Measurements from ENCODE around the gene TPPP3. TPM values are rescaled to one million over a fixed set of nuclear protein-coding genes. Genes with fewer than 3 reads are reported as not detected.
"Not testable (repeated sequence)": the region's sequence is repeated elsewhere in the genome, so short reads cannot be mapped to it uniquely, and the experiment has no call there.

Gene TPPP3
- polyA plus RNA-seq, 6 donors from 2014 or later: not detected

DNA sequence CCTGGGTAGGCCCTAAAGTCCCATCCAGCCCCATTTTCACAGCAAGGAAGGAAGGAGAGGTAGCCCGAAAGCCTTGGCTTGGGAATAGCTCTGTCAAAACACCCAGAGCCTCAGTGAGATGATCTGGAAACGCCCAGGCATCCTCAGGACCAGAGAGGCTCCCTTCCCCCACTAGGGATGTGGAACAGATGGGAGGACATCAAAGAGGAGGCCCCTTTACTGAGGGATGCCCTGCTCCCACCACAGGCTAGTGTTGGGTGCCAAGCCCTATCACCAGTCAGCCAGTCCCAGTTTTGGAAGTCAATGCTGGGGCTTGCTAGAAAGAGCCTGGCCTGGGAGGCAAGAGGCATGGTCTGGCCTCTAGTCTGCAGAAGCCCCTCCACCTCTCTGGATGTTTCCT is 4.7 kb downstream of the TPPP3 start:
- H3K27ac Mint-ChIP-seq: peak overlapping the region in 1 of 6 donors; percentile 51
- no peak overlapping the region for H3K4me3 Mint-ChIP-seq
- H3K27me3 Mint-ChIP-seq: peaks cover 10 to 32% (median 19%) of the 10 kb centered on the region in 3 donors
- DNase-seq: no peak
- H3K36me3 Mint-ChIP-seq: no peaks in the 10 kb centered on the region
- ATAC-seq (ENCODE audit: low read depth in 2 of 2): no peak
- H3K9me3 Mint-ChIP-seq: no peaks in the 10 kb centered on the region
- H3K4me1 Mint-ChIP-seq: peaks cover 15 to 24% (median 21%) of the 10 kb centered on the region in 3 donors

DNA sequence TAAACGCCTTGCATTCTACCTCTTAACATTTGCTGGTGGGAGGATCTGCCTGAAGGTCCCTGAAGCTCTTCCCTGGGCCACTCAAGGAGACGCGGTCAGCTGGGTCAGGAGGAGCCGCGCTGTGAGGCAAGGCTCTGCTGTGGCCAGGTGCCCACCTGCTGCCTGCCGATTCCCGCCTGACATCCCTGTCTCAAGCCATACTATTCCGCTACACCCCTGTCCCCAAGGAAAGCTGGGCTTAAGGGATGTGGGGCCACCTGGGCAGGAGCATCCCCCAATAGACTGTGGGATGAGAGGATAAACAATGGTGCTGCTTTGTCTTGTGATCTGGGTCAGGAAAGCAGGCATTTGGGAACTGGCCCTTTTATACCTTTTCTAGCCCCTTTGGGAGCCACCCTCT is 5.1 kb downstream of the TPPP3 start:
- Mint-ChIP-seq H3K36me3 (no peaks in the 10 kb centered on the region), H3K9me3 (no peaks in the 10 kb centered on the region), H3K4me3 (no peak overlapping the region), H3K27ac (peak overlapping the region in 1 of 6 donors; percentile 51), H3K27me3 (peaks cover 10 to 29% (median 19%) of the 10 kb centered on the region in 3 donors), H3K4me1 (peaks cover 15 to 24% (median 19%) of the 10 kb centered on the region in 3 donors)
- no peak for ATAC-seq (ENCODE audit: low read depth in 2 of 2)
- DNase-seq: no peak

DNA sequence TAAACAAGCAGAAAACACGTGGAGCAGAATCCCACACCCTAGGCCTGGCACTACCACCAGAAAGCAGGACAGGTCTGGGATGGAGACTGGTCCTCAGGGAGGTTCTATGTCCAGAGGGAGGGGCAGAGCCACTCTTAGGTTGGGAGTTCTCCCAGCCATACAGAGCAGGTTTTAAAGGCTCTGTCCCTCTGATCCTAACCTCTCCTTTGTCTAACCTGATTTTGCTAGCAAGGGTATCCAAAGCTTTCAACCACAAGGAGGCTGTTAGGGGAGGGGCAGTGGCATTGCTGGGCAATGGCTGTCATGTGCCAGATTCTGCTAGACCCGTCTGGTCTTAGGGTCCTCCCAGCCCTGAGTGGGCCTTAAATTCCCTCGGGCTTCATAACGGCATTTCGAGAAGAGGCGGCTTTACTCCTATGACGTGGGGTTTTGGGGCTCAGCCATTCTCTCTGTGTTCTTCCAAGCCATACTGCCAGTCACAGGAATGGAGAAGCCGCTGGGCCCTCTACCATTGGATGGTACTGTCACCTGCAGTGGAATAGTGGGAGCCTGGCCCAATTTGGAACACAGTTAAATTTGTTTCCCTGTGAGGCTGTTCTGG is 5.7 kb downstream of the TPPP3 start:
- Mint-ChIP-seq H3K27ac (no peak overlapping the region), H3K9me3 (no peaks in the 10 kb centered on the region), H3K4me1 (peaks cover 15 to 23% (median 16%) of the 10 kb centered on the region in 3 donors), H3K36me3 (no peaks in the 10 kb centered on the region), H3K4me3 (no peak overlapping the region), H3K27me3 (peaks cover 9 to 24% (median 15%) of the 10 kb centered on the region in 3 donors)
- ATAC-seq (ENCODE audit: low read depth in 2 of 2) (no peak), DNase-seq (no peak)

DNA sequence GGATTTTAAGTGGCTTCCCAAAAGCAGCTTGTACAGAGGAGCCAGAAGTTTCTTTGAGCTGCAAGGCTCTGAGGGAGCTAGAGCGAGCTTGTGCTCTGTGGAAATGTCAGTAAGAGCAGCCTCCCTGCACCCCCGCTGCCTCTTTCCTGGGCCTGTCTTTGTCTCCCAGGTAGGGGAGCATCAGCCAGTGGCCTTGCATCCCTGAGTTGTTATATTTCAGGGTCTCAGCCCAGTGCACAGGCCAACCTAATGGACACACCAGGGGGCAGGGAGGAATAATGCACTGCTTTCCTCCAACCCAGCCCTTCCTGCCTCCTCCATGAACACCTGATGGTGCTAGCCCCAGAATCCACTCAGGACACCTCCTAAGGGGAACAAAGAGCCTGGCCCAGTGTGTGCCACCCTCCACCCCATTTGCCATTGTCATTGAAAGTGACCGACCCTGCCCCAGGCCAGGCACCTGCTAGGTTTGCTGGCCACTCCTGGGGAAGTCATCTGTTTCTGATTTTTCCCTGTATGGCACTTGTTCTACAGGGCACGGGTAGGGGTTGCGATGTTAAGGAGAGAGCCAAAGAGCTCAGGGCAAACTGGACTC is 6.3 kb downstream of the TPPP3 start:
- H3K27me3 Mint-ChIP-seq: peaks cover 3 to 18% (median 9%) of the 10 kb centered on the region in 3 donors
- no peaks in the 10 kb centered on the region for H3K36me3 Mint-ChIP-seq
- H3K4me3 Mint-ChIP-seq: no peak overlapping the region
- H3K9me3 Mint-ChIP-seq: no peaks in the 10 kb centered on the region
- H3K27ac Mint-ChIP-seq: no peak overlapping the region
- peaks cover 11 to 19% (median 13%) of the 10 kb centered on the region in 3 donors for H3K4me1 Mint-ChIP-seq
- no peak for ATAC-seq (ENCODE audit: low read depth in 2 of 2)
- DNase-seq: no peak

DNA sequence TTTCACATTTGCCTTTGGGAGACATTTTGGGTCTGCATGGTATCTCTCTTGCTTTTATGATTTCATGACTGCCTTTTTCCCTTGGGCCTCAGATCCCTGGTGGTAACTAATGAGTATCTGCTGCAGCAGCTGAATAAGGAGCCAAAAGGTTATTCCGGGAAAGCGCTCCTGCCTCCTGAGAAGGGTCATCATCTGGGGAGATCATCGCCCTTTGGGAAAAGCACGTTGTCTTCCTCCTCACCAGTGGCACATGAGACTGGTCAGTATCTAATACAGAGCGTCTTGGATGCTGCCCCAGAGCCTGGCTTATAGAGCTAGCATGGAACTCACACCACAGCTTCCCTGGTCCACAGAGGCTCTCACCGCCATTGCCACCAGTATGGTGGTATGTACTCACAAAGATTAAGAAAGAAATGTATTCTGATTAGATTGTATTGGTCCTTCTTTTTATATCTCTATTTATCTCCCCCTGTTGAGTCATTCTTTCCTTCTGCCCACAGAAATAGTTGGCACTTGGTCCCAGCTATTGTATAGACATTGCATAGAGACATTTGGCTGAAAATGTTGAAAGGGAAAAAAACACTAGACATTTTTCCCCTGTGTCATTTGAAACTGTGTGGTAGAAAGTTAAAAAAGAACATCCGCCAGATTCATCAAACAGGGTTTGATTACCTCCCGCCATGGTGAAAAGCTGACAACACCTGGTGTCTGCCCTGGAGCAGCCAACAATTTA is 8.4 kb downstream of the TPPP3 start:
- Mint-ChIP-seq H3K4me1 (peaks cover 0 to 4% (median 3%) of the 10 kb centered on the region in 3 donors), H3K9me3 (no peaks in the 10 kb centered on the region), H3K27me3 (peaks cover 0 to 3% (median 0%) of the 10 kb centered on the region in 3 donors), H3K36me3 (no peaks in the 10 kb centered on the region), H3K27ac (no peak overlapping the region), H3K4me3 (no peak overlapping the region)
- DNase-seq: no peak
- ATAC-seq (ENCODE audit: low read depth in 2 of 2): no peak

DNA sequence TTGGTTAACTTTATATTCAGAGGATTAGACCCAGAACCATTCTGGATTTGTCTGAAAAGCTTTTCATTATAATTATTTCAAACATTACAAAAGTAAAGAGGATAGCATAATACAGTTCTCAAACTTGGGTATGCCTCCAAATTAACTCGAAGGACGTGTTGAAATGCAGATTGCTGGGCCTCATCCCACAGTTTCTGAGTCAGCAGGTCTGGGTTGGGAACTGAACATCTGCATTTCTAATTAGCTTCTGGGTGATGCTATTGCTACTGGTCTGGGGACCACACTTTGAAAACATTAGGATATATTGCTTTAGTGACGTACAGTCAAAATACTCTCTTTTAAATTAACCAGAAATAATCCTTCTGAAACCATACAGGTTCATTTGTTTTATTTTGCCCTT is 10.0 kb downstream of the TPPP3 start:
- ATAC-seq (ENCODE audit: low read depth in 2 of 2): no peak
- no peaks in the 10 kb centered on the region for H3K4me1 Mint-ChIP-seq
- H3K4me3 Mint-ChIP-seq: no peak overlapping the region
- H3K27ac Mint-ChIP-seq: peak overlapping the region in 1 of 6 donors; percentile 71
- peaks cover 0 to 3% (median 0%) of the 10 kb centered on the region in 3 donors for H3K27me3 Mint-ChIP-seq
- no peak for DNase-seq
- H3K36me3 Mint-ChIP-seq: no peaks in the 10 kb centered on the region
- no peaks in the 10 kb centered on the region for H3K9me3 Mint-ChIP-seq

DNA sequence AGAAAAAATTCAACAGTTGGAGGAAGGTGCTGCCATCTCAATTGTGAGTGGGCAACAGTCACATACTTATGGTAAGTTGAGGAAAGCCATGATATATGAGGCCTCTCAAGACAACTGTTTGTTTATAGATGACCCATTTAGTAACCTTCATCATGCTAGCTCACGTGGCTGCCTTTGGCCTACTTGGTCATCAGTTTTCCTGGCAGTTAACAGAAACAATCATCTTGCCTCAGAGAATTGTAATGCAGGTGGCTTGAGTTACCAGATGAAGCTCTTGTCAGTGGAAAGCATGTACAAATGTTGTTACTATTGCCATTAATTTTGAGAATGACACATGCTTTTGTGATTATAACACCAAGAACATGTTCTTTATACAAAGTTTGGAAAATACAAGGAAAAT is 14.7 kb downstream of the TPPP3 start:
- H3K36me3 Mint-ChIP-seq: no peaks in the 10 kb centered on the region
- H3K27ac Mint-ChIP-seq: no peak overlapping the region
- DNase-seq (no peak), ATAC-seq (ENCODE audit: low read depth in 2 of 2) (no peak)
- H3K27me3 Mint-ChIP-seq: peaks cover 0 to 14% (median under 1%) of the 10 kb centered on the region in 3 donors
- H3K4me3 Mint-ChIP-seq: no peak overlapping the region
- no peaks in the 10 kb centered on the region for H3K4me1 Mint-ChIP-seq
- no peaks in the 10 kb centered on the region for H3K9me3 Mint-ChIP-seq

DNA sequence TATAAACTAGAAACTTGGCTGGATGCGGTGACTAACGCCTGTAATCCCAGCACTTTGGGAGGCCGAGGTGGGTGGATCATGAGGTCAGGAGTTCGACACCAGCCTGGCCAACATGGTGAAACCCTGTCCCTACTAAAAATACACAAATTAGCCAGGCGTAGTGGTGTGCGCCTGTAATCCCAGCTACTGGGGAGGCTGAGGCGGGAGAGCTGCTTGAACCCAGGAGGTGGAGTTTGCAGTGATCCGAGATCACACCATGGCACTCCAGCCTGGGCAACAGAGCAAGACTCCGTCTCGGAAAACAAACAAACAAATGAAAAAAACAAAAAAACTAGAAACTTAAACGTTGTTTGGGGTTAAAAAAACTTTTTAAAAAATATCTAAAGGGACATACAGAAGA is 17.3 kb downstream of the TPPP3 start:
- not testable (repeated sequence) for H3K4me3 Mint-ChIP-seq; H3K9me3 Mint-ChIP-seq; DNase-seq; H3K27ac Mint-ChIP-seq; H3K4me1 Mint-ChIP-seq; ATAC-seq (ENCODE audit: low read depth in 2 of 2); H3K36me3 Mint-ChIP-seq
- peaks cover 0 to 14% (median 4%) of the 10 kb centered on the region in 3 donors for H3K27me3 Mint-ChIP-seq

DNA sequence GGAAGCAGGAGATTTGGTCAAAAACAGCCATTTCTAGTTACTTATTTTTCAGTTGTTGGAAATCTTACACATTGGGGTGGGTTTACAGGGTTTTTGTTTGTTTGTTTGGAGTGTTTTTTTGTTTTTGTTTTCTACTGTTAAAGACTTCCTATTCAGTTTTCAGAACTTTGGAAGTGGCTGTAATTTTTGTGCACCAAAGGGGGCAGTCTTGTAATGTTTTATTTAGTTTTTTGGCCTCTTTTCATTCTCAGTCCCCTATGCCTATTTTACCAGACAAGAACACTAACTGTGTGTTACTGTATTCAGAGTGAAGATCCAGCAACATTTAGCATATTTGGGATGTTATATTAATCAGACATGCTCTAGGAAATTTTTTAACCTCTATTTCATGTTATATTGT is 20.6 kb downstream of the TPPP3 start:
- H3K9me3 Mint-ChIP-seq: no peaks in the 10 kb centered on the region
- peak overlapping the region in 1 of 6 donors; percentile 57 for H3K27ac Mint-ChIP-seq
- DNase-seq (no peak), ATAC-seq (ENCODE audit: low read depth in 2 of 2) (no peak)
- H3K36me3 Mint-ChIP-seq: no peaks in the 10 kb centered on the region
- H3K4me3 Mint-ChIP-seq: no peak overlapping the region
- H3K4me1 Mint-ChIP-seq: no peaks in the 10 kb centered on the region
- H3K27me3 Mint-ChIP-seq: peaks cover 0 to 12% (median 4%) of the 10 kb centered on the region in 3 donors

DNA sequence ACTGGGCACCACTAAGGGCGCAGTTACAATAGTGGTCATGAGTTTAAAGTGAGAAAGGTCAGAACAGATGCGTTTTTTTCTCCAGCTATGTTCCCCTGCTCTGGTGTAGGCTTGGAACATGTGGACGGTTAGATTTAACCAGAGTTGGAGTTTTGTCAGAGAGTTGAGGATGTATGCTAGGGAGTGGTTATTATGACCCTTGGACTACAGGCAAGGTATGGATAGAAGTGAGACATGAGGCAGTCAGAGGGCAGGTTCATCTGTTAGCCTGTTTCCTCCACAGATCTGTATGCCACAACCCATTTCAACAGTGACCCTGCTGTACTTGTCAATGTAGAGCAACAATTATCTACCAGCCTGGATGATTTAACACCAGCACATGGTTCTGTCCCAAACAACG is 22.6 kb downstream of the TPPP3 start:
- Mint-ChIP-seq H3K4me1 (peaks cover 3 to 4% (median 4%) of the 10 kb centered on the region in 3 donors), H3K27ac (no peak overlapping the region), H3K9me3 (no peaks in the 10 kb centered on the region), H3K27me3 (peaks cover 0 to 4% (median 0%) of the 10 kb centered on the region in 3 donors), H3K4me3 (no peak overlapping the region), H3K36me3 (no peaks in the 10 kb centered on the region)
- DNase-seq (no peak), ATAC-seq (ENCODE audit: low read depth in 2 of 2) (no peak)

DNA sequence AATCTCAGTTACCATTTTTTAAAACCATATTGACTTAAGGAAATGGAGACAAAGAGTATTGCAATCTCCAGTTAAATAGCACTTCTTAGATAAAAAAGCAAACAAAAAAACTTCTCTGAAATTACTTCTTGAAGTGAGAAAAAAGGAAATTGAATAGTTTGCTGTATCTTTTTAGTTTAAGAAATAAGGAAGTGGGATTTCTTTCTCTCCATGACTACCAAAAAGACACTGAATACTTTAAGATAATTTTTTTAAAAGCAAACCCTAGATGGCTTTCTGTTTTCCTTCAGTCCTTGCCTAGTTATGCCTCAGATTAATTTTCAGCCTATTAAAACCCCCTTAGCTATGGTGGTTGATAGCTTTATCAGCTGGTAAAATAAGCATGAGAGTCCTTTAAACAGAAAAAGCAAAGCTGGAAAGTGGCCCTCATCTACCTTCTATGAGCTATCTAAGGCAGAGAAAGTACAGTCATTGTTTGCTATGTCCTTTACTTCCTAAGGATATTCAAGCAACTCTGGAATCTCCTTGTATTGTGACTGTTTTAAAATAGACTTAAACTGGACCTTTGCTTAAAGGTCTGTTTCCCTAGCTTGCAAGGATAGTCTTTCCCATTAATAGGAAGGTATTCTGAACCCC is 28.6 kb downstream of the TPPP3 start:
- Mint-ChIP-seq H3K36me3 (no peaks in the 10 kb centered on the region), H3K4me3 (peak overlapping the region in 5 of 8 donors; percentile 40 to 76 (median 57)), H3K27ac (peak overlapping the region in 5 of 6 donors; percentile 0 to 90 (median 79)), H3K9me3 (no peaks in the 10 kb centered on the region), H3K4me1 (peaks cover 13 to 23% (median 21%) of the 10 kb centered on the region in 3 donors), H3K27me3 (no peaks in the 10 kb centered on the region)
- DNase-seq (peak; percentile 19), ATAC-seq (ENCODE audit: low read depth in 2 of 2) (peak; percentile 77 to 86)

DNA sequence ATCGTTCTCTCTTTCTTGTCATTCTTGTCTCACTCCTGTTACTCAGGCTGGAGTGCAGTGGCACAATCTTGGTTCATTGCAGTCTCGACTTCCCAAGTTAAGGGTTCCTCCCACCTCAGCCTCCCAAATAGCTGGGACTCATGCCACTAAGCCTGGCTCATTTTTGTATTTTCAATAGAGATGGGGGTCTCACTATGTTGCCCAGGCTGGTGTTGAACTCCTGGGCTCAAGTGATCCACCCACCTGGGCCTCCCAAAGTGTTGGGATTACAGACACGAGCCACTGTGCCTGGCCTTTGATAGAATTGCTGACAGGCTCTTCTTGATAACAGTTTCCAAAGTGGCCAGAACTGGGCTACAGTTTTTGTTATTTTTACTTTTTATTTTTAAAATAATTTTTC is 32.3 kb downstream of the TPPP3 start:
- peaks cover 0 to 9% (median 0%) of the 10 kb centered on the region in 3 donors for H3K27me3 Mint-ChIP-seq
- DNase-seq (no peak), ATAC-seq (ENCODE audit: low read depth in 2 of 2) (no peak)
- no peak overlapping the region for H3K4me3 Mint-ChIP-seq
- no peak overlapping the region for H3K27ac Mint-ChIP-seq
- H3K9me3 Mint-ChIP-seq: no peaks in the 10 kb centered on the region
- H3K4me1 Mint-ChIP-seq: peaks cover 13 to 22% (median 20%) of the 10 kb centered on the region in 3 donors
- no peaks in the 10 kb centered on the region for H3K36me3 Mint-ChIP-seq

DNA sequence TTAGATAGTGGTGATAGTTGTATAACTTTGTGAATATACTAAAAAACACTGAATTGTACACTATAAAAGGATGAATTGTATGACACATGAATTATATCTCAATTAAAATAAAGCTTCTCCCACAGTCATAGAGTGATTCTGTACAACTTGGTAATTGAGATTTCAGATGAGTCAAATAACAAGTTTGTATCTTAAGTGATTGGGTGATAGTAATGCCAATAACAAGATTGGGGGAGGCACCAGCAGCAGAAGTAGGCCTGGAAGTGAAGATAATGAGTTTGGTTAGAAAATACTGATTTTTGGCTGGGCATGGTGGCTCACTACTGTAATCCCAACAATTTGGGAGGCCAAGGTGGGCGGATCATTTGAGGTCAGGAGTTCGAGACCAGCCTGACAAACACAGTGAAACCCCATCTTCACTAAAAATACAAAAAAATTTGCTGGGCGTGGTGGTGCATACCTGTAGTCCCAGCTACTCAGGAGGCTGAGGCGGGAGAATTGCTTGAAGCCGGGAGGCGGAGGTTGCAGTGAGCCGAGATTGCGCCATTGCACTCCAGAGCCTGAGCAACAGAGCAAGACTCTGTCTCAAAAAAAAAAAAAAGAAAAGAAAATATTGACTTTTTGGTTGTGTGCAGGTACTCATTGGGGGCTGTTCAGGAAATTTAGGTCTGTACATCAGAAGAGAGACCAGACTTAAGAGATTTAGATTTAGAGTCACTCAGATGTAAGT is 33.6 kb downstream of the TPPP3 start:
- not testable (repeated sequence) for H3K36me3 Mint-ChIP-seq; H3K4me3 Mint-ChIP-seq; ATAC-seq (ENCODE audit: low read depth in 2 of 2); DNase-seq; H3K9me3 Mint-ChIP-seq; H3K4me1 Mint-ChIP-seq
- peaks cover 0 to 15% (median 4%) of the 10 kb centered on the region in 3 donors for H3K27me3 Mint-ChIP-seq
- H3K27ac Mint-ChIP-seq: peak overlapping the region in 1 of 6 donors; percentile 0

Measured in naive B cell (primary cell).